GM18526 (cell line): ENCODE measurements around the gene HHATL.

ENCODE experiments used
- POLR2A ChIP-seq: IDR thresholded peaks from 3 replicates; pipeline ENCODE4 v1.6.1; 2011; ENCODE audit not compliant: insufficient read length; ENCODE audit errors: extremely low read depth

The HHATL gene

DNA sequence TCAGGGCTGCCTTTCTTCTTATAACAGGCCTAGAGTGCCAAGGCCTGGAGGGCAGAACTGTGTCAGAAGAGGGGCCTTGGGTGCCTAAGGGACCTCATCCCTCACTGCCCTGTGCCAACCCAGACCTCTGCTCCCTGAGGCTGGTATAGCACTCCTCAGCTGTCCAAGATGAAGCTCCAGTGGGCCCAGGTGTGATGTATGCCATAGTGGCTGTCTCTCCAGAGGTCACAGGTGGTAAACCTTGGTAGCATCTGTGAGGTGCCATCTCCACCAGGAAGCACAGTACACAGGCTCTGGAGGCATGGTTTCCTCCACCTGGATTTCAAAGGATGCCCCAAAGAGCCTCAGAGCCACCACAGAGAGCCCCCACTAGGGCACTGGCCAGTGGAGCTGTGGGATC, 29.5 kb downstream of the HHATL start:
- no peak for TF ChIP-seq POLR2A

DNA sequence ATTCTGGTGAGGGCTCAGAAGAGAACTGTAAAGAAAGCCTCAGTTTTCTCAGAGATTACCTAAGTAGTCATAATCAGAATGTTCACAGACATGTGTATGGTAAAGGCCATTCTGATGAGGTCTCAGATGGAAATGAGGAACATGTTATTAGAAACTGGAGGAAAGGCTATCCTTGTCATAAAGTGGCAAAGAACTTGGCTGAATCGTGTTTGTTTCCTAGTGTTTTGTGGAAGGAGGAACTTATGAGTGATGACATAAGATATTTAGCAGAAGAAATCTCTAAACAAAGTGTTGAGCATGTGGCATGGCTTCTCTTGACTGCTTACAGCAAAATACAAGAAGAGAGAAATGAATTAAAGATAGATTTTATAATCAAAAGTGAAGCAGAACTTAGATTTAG, 30.1 kb downstream of the HHATL start:
- no peak for TF ChIP-seq POLR2A

DNA sequence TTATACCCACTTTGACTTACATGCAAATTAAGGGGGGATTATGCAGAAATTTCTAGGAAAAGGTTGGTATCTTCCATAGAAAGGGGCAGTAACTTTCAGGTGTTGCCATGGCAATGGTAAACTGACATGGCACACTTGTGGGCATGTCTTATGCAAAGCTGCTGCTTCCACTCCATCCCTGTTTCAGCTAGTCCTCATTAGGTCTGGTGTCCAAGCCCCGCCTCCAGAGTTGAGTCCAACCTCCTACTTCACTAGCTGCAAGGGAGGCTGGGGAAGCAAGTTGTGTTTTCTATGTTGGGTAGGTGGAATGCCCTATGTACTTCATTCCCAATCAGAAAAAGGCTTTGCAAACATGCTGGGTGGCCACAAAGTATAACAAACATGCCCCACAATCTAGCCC, 31.9 kb downstream of the HHATL start:
- TF ChIP-seq POLR2A = no peak

DNA sequence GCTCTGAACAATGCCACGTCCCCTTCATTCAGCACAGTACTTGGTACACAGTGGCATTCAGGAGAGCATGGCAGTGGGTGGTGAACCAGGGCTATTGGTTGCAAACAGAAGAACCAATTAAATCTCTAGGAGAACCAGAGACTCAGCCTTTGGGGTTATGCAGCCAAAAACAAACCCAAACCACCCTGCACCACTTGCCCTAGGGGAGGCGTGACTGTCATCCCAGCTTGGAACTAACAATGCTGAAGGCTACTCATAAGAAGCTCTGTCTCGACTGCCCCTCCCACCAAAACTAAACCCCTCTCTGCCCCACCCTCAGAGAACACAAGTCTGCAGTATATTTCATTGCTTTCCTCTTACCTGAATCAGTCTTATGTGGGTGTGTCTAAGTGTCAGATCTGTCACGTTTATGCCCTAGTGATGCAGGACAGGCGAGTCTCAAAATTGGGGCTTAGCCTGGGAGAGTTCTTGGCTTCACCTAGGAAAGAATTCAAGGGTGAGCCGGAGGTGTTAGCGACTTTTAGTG, 32.5 kb downstream of the HHATL start:
- no peak for TF ChIP-seq POLR2A

DNA sequence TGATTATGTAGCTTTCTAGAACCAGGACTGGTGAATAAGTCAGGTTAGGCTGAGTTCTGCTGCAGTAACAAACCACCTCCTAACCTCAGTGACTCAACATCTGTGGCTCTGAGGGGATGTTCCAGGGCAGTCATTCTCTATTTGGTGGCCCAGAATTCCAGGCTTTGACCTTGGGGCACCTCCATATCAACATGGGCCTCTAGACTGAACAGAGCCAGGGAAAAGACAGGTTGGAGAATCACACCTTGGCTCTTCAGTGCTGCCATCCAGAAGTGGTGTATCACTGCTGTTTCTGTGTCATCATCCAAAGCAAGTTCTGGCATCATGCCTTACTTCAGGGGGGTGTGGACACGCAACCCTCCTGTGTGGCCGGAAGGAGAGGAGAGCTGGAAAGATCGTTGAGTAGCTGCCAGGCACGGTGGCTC, 33.8 kb downstream of the HHATL start:
- TF ChIP-seq POLR2A = no peak

DNA sequence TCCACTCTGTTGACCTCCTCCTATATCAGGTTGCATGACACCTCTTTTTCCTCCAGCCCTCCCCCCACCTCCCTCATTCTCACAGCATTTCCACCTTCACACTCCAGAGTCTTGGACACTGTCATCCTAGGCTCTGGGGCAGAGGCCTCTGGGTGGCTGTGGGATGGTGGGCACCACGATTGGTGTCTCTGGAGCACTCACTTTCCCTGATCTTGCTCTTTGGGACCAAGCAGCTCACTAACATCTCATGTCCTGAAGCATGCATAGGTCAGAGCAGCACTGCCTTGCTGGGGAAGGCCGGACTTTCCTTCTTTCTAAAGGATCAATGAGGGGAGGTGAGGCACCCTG, 34.2 kb downstream of the HHATL start:
- TF ChIP-seq POLR2A = no peak

DNA sequence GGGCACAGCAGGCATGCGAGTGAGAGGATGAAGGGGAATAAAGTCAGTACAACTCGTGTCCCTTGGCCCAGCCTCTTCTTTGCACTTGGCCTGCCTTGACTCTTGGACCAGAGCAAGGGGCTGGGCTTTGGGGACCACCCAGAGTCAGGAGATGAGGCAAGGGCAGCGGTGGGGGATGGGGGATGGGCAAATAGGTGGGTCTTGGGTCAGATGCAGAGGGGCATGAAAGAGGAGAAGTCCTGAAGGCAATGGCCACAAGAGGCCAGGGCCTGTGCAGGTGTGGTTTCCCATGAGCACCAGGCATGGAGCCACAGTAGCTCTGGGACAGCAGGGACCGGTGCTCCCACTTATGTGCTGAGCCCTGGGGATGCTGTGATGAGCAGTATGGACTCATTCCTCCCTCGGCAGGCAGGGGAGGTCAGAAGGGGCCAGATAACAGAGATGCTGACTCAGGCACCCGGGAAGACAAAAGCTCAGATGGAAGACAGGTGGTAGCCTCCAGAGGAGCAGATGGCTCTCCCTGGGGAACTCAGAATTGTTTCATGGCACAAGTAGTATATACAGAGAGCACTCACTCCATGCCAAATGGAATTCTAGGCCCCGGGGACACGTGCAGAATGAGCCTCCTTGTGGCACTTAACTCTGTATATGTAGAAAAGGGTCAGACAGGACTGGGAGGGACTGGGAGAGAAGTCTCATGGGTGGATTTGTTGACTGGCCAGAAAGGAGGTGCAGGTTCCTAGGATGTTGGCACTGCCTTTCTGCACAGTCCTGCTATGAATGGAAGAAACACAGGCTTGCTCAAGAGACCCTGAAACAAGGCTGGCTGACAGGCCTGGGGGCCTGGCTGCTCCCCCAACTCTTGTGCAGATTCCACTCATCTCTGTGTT, 34.8 kb downstream of the HHATL start:
- no peak for TF ChIP-seq POLR2A

DNA sequence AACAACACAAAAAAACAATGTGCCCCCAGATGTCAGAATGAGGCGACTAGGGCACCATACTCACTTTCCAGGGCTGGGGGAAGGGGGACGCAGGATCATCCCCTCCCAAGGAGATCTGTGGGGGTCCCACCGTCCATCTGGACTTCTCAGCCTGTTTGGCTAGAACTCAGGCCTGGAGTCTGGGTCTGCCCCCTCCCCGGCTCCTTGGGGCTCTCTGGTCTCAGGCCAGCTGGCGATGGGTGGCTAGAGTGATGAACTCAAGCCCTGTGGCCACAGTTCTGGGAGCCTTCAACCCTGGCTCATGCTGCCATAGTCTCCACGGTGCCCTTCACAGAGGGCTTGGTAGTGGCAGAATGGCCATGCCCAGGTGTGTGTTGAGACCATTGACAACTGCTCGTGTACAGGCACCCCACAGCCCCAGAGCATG, 35.5 kb downstream of the HHATL start:
- no peak for TF ChIP-seq POLR2A

DNA sequence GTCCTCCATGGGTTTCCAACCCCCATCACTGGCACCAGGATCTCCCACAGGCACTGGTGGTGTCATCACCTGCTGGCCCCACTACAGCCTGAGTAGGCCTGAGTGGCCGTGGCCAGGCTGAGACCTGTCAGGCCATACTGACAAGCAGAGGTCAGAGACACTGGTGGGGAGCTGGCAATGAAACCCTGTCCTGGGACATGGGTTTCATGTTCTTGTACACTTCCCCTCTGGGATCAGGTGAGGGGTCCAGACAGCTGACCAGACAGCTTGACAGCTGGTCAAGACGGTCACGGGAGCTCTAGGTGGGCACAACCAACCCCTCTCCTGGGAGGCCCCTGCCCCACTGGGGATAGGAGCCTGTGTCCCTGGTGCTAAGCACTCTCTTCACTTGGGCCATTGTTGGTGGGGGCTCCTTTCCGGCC, 36.0 kb downstream of the HHATL start:
- no peak for TF ChIP-seq POLR2A

DNA sequence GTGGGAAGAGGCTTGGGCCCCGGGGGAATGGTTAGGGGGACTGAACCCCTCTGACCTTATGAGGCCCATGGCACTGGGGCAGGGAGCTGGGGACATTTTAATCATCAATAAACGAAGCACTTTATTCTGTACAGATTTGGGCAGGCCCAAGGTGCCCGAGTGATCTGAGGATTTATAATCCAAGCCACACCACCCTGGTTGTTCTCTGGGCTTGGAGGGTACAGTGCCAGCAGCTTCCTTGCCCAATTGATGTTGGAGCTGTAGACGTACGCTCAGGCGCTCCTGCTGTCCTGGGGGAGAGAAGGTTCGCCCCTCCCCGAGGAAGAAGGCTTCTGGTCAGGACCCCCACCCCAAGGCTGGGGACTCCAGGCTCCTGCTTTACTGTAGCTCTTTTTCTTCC, 36.6 kb downstream of the HHATL start:
- TF ChIP-seq POLR2A = no peak

DNA sequence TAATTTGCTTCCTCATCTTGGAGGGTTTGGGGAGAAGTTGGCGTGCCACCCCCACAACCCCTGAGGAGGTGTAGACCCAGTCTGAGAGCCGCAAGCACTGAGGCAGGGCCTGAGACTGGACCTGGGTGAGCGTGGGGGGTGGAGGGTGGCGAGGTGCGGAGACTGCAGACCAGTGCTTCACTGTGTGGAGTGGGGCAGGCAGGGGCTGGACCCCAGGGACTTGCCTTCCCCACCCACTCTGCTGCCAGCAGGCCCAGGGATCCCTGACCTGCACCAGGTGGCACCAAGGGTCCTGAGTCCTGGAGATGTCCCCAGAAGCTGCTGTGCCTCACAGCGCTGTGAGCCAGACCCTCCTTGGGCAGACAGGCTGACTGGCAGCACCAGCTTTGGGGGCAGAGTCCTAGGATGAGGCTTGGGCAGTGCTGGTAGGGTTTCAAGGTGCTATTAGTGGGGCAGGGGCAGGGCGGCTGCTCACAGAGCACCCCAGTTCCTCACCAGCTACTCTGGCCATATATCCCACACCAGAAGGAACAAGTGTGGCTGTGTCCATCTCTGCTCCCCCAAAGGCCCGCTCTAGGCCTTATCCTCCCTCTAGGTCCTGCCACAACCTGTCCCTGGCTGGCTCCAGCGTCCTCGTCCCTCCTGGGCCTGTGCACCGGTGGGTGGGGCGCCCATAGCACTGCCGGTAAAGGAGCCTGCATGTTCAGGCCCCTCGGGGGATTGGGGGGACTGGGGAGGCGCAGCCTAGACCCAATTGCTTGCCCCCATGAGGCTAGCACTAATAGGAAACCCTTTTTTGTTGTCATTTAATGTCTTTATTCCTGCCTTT, 37.3 kb downstream of the HHATL start:
- no peak for TF ChIP-seq POLR2A

DNA sequence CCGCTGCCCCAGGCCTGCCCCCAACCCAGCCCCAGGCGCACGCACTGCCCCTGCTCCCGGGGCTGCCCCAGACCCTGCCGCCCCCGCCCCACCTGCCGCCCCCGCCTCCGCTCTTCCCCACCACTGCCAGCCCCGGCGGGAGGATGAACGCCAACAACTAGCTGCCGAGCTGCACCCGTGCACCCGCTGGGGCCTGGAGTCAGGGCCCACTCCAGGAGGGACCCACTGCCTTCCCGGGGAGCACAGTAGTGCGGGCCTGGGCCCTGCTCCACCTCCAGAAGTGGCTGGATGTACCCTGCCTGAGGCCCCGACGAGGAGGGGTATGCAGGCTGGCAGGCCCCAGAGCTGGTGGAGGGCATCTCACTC, 38.2 kb downstream of the HHATL start:
- no peak for TF ChIP-seq POLR2A

DNA sequence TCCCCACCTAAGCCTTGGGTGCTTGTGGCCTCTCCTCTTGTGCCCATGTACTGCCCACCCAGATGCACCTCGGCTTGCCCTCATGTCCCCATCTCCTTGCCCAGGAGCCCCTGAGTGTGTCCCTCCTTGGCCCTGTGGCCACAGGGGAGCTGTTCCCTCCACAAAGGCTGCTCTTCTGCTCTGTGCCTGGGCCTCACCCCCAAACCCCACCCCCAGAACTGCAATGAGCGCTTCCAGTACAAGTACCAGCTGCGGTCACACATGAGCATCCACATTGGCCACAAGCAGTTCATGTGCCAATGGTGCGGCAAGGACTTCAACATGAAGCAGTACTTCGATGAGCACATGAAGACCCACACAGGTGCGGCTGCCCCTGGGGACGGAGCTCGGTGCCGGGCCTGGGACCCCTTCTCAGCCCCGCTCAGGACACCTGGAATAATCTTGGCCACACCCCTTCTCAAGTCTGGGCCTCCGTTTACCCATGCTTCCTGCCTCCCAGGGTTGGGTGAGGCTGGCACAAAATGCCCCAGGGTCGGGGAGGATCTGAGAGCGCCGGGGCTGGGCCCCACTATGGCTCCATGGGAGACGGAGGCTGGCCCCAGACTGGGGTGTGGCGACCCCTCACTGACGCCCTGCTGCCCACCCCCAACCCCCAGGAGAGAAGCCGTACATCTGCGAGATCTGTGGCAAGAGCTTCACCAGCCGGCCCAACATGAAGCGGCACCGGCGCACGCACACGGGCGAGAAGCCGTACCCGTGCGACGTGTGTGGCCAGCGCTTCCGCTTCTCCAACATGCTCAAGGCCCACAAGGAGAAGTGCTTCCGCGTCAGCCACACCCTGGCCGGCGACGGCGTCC, 38.8 kb downstream of the HHATL start:
- TF ChIP-seq POLR2A = no peak

DNA sequence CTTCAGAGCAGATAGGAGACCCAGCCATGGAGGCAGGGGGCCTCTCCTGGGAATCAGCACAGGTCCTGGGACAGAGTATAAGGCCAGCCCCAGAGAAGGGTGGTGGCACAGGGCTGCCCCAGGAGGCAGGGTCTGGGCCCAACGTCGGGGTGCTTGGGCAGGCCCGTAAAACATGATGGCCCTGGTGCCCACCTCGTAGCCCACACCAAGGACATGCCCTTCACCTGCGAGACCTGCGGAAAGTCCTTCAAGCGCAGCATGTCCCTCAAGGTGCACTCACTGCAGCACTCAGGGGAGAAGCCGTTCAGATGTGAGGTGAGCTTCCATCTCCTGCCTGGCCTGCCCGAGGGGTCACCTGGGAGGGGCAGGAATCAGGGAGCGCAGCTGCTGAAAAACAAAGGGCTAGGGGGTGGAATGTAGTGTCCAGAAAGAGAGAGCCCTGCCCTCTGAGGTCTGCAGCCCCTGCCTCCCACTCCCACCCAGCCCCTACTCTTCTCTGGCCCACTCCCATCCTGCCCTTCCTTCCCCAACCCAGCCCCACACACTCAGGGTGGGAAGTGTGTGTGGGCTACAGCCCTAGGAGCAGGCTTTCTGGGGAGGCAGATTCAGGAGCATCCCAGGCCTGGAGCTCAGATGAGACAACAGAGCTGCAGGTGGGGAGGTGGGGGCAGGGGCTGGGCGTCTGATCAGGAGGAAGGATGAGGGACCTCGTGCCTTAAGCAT, 39.6 kb downstream of the HHATL start:
- TF ChIP-seq POLR2A = no peak

DNA sequence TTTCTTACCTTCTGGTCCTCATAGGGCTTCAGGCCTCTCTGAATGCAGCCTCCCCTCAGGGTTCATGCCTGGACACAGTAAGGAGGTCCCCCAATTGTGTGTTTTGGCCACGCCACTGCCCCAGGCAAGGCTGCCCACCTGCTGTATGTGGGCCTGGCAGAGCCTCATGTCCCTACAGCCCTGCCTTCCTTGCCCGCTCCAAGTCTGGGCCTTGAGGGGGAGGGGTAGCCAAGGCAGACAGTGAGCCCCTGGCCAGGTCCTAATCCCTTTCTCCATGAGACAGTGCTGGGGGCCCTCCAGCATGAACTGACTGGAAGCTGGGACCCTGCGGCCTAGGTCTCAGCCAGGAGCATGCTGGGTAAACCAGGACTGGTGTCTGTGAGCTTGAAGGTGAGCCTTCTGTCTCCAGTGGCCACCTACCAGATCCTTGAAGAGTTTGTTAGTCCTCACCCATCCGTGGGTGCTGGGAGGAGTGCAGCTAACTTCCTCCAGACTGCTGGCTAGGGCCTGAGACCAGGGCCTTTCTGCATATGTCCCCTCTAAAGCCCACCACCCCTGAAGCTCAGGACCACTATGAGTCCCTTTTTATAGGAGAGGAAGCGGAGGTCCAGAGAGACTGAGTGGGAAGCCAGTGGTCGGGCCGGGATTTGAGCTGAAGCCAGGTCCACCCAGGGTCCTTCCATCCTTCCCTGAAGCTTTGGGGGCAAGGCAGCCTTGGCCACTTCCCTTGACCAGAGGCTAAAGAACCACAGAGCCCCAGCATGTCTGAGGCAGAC, 40.4 kb downstream of the HHATL start:
- no peak for TF ChIP-seq POLR2A
